GM12875 (cell line): ENCODE measurements around the gene DIAPH2.

Experiments
- H3K4me3 ChIP-seq: one replicate; pipeline ENCODE4 v1.5.1; 2011; ENCODE audit warnings: low read depth, low read length, control low read depth
- CTCF ChIP-seq: IDR thresholded peaks from 2 replicates; pipeline ENCODE4 v1.5.1; 2011; ENCODE audit warnings: low read depth, mild to moderate bottlenecking, control low read depth, inconsistent platforms, low read length, moderate library complexity, borderline replicate concordance; ENCODE audit not compliant: insufficient read depth

The DIAPH2 gene

GRCh38 chrX:96700625-96701024 lies 16.0 kb downstream of the DIAPH2 start:
- no peak for TF ChIP-seq CTCF
- H3K4me3 ChIP-seq = no peak overlapping the region

- no peak overlapping the region for H3K4me3 ChIP-seq
- TF ChIP-seq CTCF = no peak
Observed at GRCh38 chrX:96703379-96703778, 18.7 kb downstream of the DIAPH2 start.

DNA sequence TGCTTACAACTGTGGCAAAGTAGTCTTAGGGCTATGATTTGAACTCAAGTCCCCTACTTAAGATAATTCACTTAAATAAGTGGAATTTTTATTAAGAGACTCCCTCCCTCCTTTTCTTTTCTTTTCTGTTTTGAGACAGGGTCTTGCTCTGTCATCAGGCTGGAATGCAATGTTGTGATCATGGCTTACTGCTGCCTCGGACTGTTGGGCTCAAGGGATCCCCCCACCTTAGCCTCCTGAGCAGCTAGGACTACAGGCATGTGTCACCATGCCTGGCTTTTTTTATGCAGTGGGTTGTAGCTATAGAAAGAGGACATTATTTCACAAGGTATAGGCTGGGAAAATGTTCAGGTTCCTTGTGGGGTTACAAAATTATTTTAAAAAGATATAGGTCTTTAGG lies 19.2 kb downstream of the DIAPH2 start:
- no peak overlapping the region for H3K4me3 ChIP-seq
- TF ChIP-seq CTCF = no peak

- no peak for TF ChIP-seq CTCF
Observed at GRCh38 chrX:96704629-96705028, 20.0 kb downstream of the DIAPH2 start.

DNA sequence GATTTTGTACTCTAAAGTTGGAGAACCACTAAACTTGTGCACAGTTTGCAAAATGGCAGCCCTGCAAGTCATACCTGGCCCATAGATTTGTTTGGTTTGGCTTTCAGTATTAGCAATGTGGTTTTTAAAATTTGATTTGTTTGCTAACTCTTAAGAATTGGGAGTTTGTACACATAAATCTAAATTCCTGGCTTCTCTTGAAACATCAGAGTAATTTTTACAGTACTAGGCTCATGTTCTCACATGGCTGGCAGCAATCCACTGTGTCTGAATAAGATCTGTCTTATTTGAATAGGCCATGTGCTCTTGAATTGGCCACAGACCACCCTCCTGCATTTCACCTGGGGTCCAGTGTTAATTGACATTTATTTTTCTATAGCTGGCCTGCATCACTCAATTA lies 21.3 kb downstream of the DIAPH2 start:
- H3K4me3 ChIP-seq = no peak overlapping the region
- TF ChIP-seq CTCF = no peak

More at GRCh38 chrX:96704629-96705028, 20.0 kb downstream of the DIAPH2 start:
- no peak overlapping the region for H3K4me3 ChIP-seq

- no peak for TF ChIP-seq CTCF
Observed at GRCh38 chrX:96707804-96708203, 23.2 kb downstream of the DIAPH2 start.

GRCh38 chrX:96710031-96710430 lies 25.4 kb downstream of the DIAPH2 start:
- no peak overlapping the region for H3K4me3 ChIP-seq
- no peak for TF ChIP-seq CTCF

More at GRCh38 chrX:96707804-96708203, 23.2 kb downstream of the DIAPH2 start:
- no peak overlapping the region for H3K4me3 ChIP-seq
